DOHH2 (cell line): ENCODE measurements around the gene EPHB2.

Source experiments
- H3F3A ChIP-seq: fragments of 200-600 bp; sonication (generic), shearing (Covaris generic); 2 replicates; pipeline ENCODE4 v1.6.0; 2016; ENCODE audit warnings: antibody characterized with exemption, mild to moderate bottlenecking; ENCODE audit not compliant: control insufficient read depth, insufficient read depth
- H3K27ac ChIP-seq: fragments of 200-600 bp; sonication (generic); 2 replicates; pipeline ENCODE4 v1.5.1; 2014; ENCODE audit warnings: low read depth, mild to moderate bottlenecking, low read length, moderate library complexity
- H3K27me3 ChIP-seq: fragments of 200-600 bp; sonication (generic); 2 replicates; pipeline ENCODE4 v1.6.1; 2014; ENCODE audit warnings: mild to moderate bottlenecking, low read length, mixed read lengths; ENCODE audit not compliant: control insufficient read depth
- H3K36me3 ChIP-seq: fragments of 200-600 bp; sonication (generic); 2 replicates; pipeline ENCODE4 v1.6.1; 2014; ENCODE audit warnings: mild to moderate bottlenecking, low read length, moderate library complexity, mixed read lengths; ENCODE audit not compliant: control insufficient read depth
- H3K4me1 ChIP-seq: fragments of 200-600 bp; sonication (generic); 2 replicates; pipeline ENCODE4 v1.6.1; 2014; ENCODE audit warnings: mild to moderate bottlenecking, low read length, mixed read lengths; ENCODE audit not compliant: control insufficient read depth
- H3K4me2 ChIP-seq: fragments of 200-600 bp; sonication (generic); 2 replicates; pipeline ENCODE4 v1.6.0; 2014; ENCODE audit warnings: mild to moderate bottlenecking, low read length, moderate library complexity
- H3K4me3 ChIP-seq: fragments of 200-600 bp; sonication (generic); 2 replicates; pipeline ENCODE4 v1.5.1; 2014; ENCODE audit warnings: mild to moderate bottlenecking, low read length, mixed read lengths
- H3K79me2 ChIP-seq: fragments of 200-600 bp; sonication (generic); 2 replicates; pipeline ENCODE4 v1.6.1; 2014; ENCODE audit warnings: mild to moderate bottlenecking, low read length, mixed read lengths; ENCODE audit not compliant: control insufficient read depth
- H3K9me2 ChIP-seq: fragments of 200-600 bp; sonication (generic); replicated peaks from 2 replicates; pipeline ENCODE4 v1.6.1; 2014; ENCODE audit warnings: mild to moderate bottlenecking, low read length, mixed read lengths; ENCODE audit not compliant: control insufficient read depth
- H3K9me3 ChIP-seq: fragments of 200-600 bp; sonication (generic); 2 replicates; pipeline ENCODE4 v1.6.1; 2014; ENCODE audit warnings: antibody characterized with exemption, low read length, mixed read lengths; ENCODE audit not compliant: control insufficient read depth, insufficient read depth
- H4K20me1 ChIP-seq: fragments of 200-600 bp; sonication (generic); 2 replicates; pipeline ENCODE4 v1.6.0; 2014; ENCODE audit warnings: low read depth, mild to moderate bottlenecking, antibody characterized with exemption, low read length, moderate library complexity; ENCODE audit not compliant: control insufficient read depth, insufficient read depth
- CTCF ChIP-seq: fragments of 200-600 bp; sonication (generic); IDR thresholded peaks from one replicate; pipeline ENCODE4 v1.5.1; 2014; ENCODE audit warnings: antibody characterized with exemption, mild to moderate bottlenecking, low read depth, low read length; ENCODE audit not compliant: poor library complexity, severe bottlenecking
- EZH2phosphoT487 ChIP-seq: fragments of 200-600 bp; sonication (generic); IDR thresholded peaks from 2 replicates; pipeline ENCODE4 v1.6.1; 2017; ENCODE audit warnings: borderline replicate concordance, mild to moderate bottlenecking, antibody characterized with exemption, low read length, moderate library complexity, mixed read lengths

Gene EPHB2

GRCh38 chr1:22793647-22794046, 83.0 kb downstream of the EPHB2 start:
- Histone ChIP-seq H3K79me2 (no peaks in the 10 kb centered on the region), H4K20me1 (no peaks in the 10 kb centered on the region), H3F3A (no peaks in the 10 kb centered on the region), H3K36me3 (no peaks in the 10 kb centered on the region), H3K4me2 (no peak overlapping the region), H3K9me3 (no peaks in the 10 kb centered on the region), H3K27ac (no peak overlapping the region), H3K4me3 (no peak overlapping the region), H3K27me3 (no peaks in the 10 kb centered on the region), H3K4me1 (no peaks in the 10 kb centered on the region), H3K9me2 (no peaks in the 10 kb centered on the region)
- TF ChIP-seq CTCF (no peak), EZH2phosphoT487 (no peak)

- Histone ChIP-seq H3K36me3 (no peaks in the 10 kb centered on the region), H3K4me3 (no peak overlapping the region), H3K79me2 (no peaks in the 10 kb centered on the region), H4K20me1 (no peaks in the 10 kb centered on the region), H3K27me3 (no peaks in the 10 kb centered on the region), H3K9me3 (no peaks in the 10 kb centered on the region), H3F3A (no peaks in the 10 kb centered on the region), H3K27ac (no peak overlapping the region), H3K4me2 (no peak overlapping the region), H3K4me1 (no peaks in the 10 kb centered on the region), H3K9me2 (no peaks in the 10 kb centered on the region)
- TF ChIP-seq EZH2phosphoT487 (no peak), CTCF (no peak)
These were observed 84.2 kb downstream of the EPHB2 start for GRCh38 chr1:22794647-22795365.

- Histone ChIP-seq H3K9me3 (no peaks in the 10 kb centered on the region), H3K4me2 (no peak overlapping the region), H3K4me3 (no peak overlapping the region), H3K27me3 (no peaks in the 10 kb centered on the region), H3K4me1 (no peaks in the 10 kb centered on the region), H3K27ac (no peak overlapping the region), H3K79me2 (no peaks in the 10 kb centered on the region), H3F3A (no peaks in the 10 kb centered on the region), H3K36me3 (no peaks in the 10 kb centered on the region), H3K9me2 (no peaks in the 10 kb centered on the region), H4K20me1 (no peaks in the 10 kb centered on the region)
- TF ChIP-seq CTCF (no peak), EZH2phosphoT487 (no peak)
These were observed 84.7 kb downstream of the EPHB2 start for GRCh38 chr1:22795366-22795714.
